ENCODE measurements around the gene TESK2. TPM values are rescaled to one million over a fixed set of nuclear protein-coding genes. Genes with fewer than 3 reads are reported as not detected.
"Not testable (repeated sequence)": the region's sequence is repeated elsewhere in the genome, so short reads cannot be mapped to it uniquely, and the experiment has no call there.

TESK2 gene
- total and polyA plus RNA-seq, 2 experiments from 2014 or later, result 1.1 to 1.5 TPM

DNA sequence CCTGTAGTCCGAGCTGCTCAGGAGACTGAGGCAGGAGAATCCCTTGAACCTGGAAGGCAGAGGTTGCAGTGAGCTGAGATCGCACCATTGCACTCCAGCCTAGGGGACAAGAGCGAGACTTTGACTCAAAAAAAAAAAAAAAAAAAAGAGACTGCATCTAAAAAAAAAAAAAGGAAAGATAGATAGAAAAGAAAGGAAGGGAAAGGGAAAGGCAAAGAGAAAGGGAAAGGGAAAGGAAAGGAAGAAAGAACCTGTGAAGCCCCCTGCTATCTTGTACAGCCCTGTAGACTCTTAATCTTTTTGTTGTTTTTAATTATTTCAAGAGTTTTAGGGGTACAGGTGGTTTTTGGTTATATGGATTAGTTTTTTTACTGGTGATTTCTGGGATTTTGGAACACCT is 104.7 kb downstream of the TESK2 start:
- Histone ChIP-seq H3F3A (ENCODE audit: insufficient read depth) (no peaks in the 10 kb centered on the region), H3K27ac (no peak overlapping the region), H3K36me3 (ENCODE audit: low read depth) (no peaks in the 10 kb centered on the region), H3K27me3 (replicated peaks; ENCODE audit: insufficient read depth) (no peaks in the 10 kb centered on the region), H3K4me1 (ENCODE audit: insufficient read depth) (no peaks in the 10 kb centered on the region), H3K79me2 (ENCODE audit: insufficient read depth) (no peaks in the 10 kb centered on the region), H3K9me2 (ENCODE audit: insufficient read depth) (no peaks in the 10 kb centered on the region), H3K4me3 (no peak overlapping the region), H2AFZ (no peak overlapping the region), H3K9me3 (ENCODE audit: low read depth) (no peaks in the 10 kb centered on the region), H3K9ac (no peak overlapping the region), H4K20me1 (ENCODE audit: insufficient read depth) (no peaks in the 10 kb centered on the region), H3K4me2 (ENCODE audit: unreplicated experiment) (no peak overlapping the region)
- in situ Hi-C loops (cut with MboI), result no loop called here
- TF ChIP-seq EZH2 (IDR thresholded peaks at IDR 0.05; ENCODE audit: insufficient read depth, poor library complexity, severe bottlenecking) (no peak), EZH2phosphoT487 (IDR thresholded peaks at IDR 0.05; ENCODE audit: insufficient read depth, low read depth) (no peak)
- WGBS, 2 experiments (ENCODE audit: low coverage in 1 of 2, low lambda C conversion rate in 2 of 2, missing lambda C conversion rate in 2 of 2), result 73 to 98% methylated on average over 3 of the region's 3 CpGs
- DNase-seq, result no peak

DNA sequence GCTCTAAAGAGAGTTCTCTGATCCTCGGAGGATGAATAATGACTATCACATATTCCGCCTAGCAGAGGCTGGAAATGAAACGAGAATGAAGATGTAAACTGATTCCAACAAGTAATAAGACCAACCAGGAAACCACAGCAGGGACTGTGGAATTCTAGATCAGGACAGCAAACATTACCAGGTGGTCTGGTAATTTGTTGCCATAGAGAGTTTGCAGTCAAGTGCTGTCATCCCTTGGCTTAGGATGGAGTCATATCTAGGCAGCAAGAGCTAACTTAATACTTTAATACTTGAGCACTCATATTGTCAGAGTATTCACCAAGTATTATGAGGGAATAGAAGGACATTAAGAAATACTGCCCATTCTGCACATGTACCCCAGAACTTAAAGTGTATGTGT is 105.7 kb downstream of the TESK2 start:
- no peak for TF ChIP-seq EZH2phosphoT487 (IDR thresholded peaks at IDR 0.05; ENCODE audit: insufficient read depth, low read depth)
- no peak for TF ChIP-seq EZH2 (IDR thresholded peaks at IDR 0.05; ENCODE audit: insufficient read depth, poor library complexity, severe bottlenecking)
- Histone ChIP-seq H4K20me1 (ENCODE audit: insufficient read depth) (no peaks in the 10 kb centered on the region), H3K9me3 (ENCODE audit: low read depth) (no peaks in the 10 kb centered on the region), H3K79me2 (ENCODE audit: insufficient read depth) (no peaks in the 10 kb centered on the region), H3K9ac (no peak overlapping the region), H3K4me2 (ENCODE audit: unreplicated experiment) (no peak overlapping the region), H3K36me3 (ENCODE audit: low read depth) (no peaks in the 10 kb centered on the region), H2AFZ (no peak overlapping the region), H3K9me2 (ENCODE audit: insufficient read depth) (no peaks in the 10 kb centered on the region), H3K4me3 (no peak overlapping the region), H3K27me3 (replicated peaks; ENCODE audit: insufficient read depth) (no peaks in the 10 kb centered on the region), H3K27ac (no peak overlapping the region), H3K4me1 (ENCODE audit: insufficient read depth) (no peaks in the 10 kb centered on the region), H3F3A (ENCODE audit: insufficient read depth) (no peaks in the 10 kb centered on the region)
- DNase-seq, result no peak
- in situ Hi-C loops (cut with MboI), result no loop called here
- 73 to 88% methylated on average over 3 of the region's 3 CpGs for WGBS, 2 experiments (ENCODE audit: low coverage in 1 of 2, low lambda C conversion rate in 2 of 2, missing lambda C conversion rate in 2 of 2)

DNA sequence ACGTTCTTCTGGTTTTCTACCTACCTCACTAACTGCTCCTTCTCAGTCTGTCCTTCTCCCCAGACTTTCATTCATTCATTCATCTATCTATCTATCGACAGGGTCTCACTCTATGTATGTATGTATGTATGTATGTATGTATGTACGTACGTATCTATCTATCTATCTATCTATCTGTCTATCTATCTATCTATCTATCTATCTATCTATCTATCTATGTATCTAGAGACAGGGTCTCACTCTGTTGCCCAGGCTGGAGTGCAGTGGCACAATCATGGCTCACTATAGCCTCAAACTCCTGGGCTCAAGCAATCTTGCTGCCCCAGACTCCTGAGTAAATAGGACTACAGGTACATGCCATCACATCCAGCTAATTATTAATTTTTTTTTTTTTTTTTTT is 106.8 kb downstream of the TESK2 start:
- H2AFZ ChIP-seq; H3K4me3 ChIP-seq; H3K9me2 ChIP-seq (ENCODE audit: insufficient read depth); H3F3A ChIP-seq (ENCODE audit: insufficient read depth); H3K9me3 ChIP-seq (ENCODE audit: low read depth); H4K20me1 ChIP-seq (ENCODE audit: insufficient read depth); H3K4me1 ChIP-seq (ENCODE audit: insufficient read depth); in situ Hi-C loops (cut with MboI); H3K27ac ChIP-seq; DNase-seq; H3K4me2 ChIP-seq (ENCODE audit: unreplicated experiment); H3K79me2 ChIP-seq (ENCODE audit: insufficient read depth); H3K9ac ChIP-seq; H3K36me3 ChIP-seq (ENCODE audit: low read depth); H3K27me3 ChIP-seq (replicated peaks; ENCODE audit: insufficient read depth): not testable (repeated sequence)
- WGBS, 2 experiments (ENCODE audit: low coverage in 1 of 2, low lambda C conversion rate in 2 of 2, missing lambda C conversion rate in 2 of 2), result 70 to 86% methylated on average over 4 of the region's 4 CpGs

DNA sequence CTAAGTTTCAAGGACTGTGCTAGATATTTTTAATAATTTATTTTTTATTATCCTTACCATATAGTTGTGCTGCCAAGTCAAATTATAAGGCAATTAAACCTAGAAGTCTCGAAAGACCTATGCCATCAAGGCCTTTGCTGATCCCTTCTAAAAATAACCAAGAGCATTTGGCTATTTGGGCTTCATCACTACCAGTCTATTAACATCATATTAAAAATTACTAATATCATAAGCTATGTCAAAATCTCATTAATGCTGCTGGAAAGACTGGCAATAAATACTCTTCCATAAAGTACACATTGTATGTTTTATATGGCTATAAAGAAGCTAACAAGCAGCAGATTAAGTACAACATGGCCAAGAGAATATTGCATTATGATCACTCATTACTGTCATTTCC is 107.8 kb downstream of the TESK2 start:
- no peak overlapping the region for H3K4me2 ChIP-seq (ENCODE audit: unreplicated experiment)
- no peak overlapping the region for H2AFZ ChIP-seq
- no peaks in the 10 kb centered on the region for H3K79me2 ChIP-seq (ENCODE audit: insufficient read depth)
- H3K36me3 ChIP-seq (ENCODE audit: low read depth), result no peaks in the 10 kb centered on the region
- no peak for DNase-seq
- no peak overlapping the region for H3K4me3 ChIP-seq
- WGBS, 2 experiments (ENCODE audit: low coverage in 1 of 2, low lambda C conversion rate in 2 of 2, missing lambda C conversion rate in 2 of 2), result 31 to 39% methylated on average over 1 of the region's 1 CpG
- in situ Hi-C loops (cut with MboI), result no loop called here
- no peak for TF ChIP-seq EZH2phosphoT487 (IDR thresholded peaks at IDR 0.05; ENCODE audit: insufficient read depth, low read depth)
- TF ChIP-seq EZH2 (IDR thresholded peaks at IDR 0.05; ENCODE audit: insufficient read depth, poor library complexity, severe bottlenecking), result no peak
- H3K9ac ChIP-seq, result no peak overlapping the region
- H3K9me2 ChIP-seq (ENCODE audit: insufficient read depth), result no peaks in the 10 kb centered on the region
- no peaks in the 10 kb centered on the region for H3F3A ChIP-seq (ENCODE audit: insufficient read depth)
- no peaks in the 10 kb centered on the region for H4K20me1 ChIP-seq (ENCODE audit: insufficient read depth)
- H3K27ac ChIP-seq, result no peak overlapping the region
- H3K27me3 ChIP-seq (replicated peaks; ENCODE audit: insufficient read depth), result no peaks in the 10 kb centered on the region
- H3K9me3 ChIP-seq (ENCODE audit: low read depth), result no peaks in the 10 kb centered on the region
- no peaks in the 10 kb centered on the region for H3K4me1 ChIP-seq (ENCODE audit: insufficient read depth)

DNA sequence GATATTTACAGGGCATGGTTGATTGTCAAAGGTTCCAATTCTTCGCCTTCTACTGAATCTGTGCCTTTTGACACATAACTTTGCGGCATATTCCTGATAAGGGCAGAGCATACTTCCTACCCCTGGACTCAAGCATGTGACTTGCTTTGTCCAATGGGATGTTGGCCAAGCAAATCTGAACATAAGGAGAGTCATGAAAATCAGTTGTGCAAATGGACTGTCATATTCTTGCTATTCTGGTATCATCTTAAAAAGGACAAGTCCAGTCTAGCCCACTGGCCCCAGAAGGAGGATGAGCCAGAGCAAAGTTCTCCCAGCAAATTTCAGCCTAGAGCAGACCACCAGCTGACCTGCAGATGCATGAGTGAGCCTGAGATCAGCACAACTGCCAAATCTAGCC is 109.7 kb downstream of the TESK2 start:
- TF ChIP-seq EZH2phosphoT487 (IDR thresholded peaks at IDR 0.05; ENCODE audit: insufficient read depth, low read depth) (no peak), EZH2 (IDR thresholded peaks at IDR 0.05; ENCODE audit: insufficient read depth, poor library complexity, severe bottlenecking) (no peak)
- H3K9ac ChIP-seq, result no peak overlapping the region
- no peak for DNase-seq
- H3K9me2 ChIP-seq (ENCODE audit: insufficient read depth), result no peaks in the 10 kb centered on the region
- in situ Hi-C loops (cut with MboI), result no loop called here
- H4K20me1 ChIP-seq (ENCODE audit: insufficient read depth), result no peaks in the 10 kb centered on the region
- no peaks in the 10 kb centered on the region for H3K4me1 ChIP-seq (ENCODE audit: insufficient read depth)
- H3K36me3 ChIP-seq (ENCODE audit: low read depth), result no peaks in the 10 kb centered on the region
- H3K4me3 ChIP-seq, result no peak overlapping the region
- H3K27ac ChIP-seq, result no peak overlapping the region
- no peak overlapping the region for H3K4me2 ChIP-seq (ENCODE audit: unreplicated experiment)
- H3K9me3 ChIP-seq (ENCODE audit: low read depth), result no peaks in the 10 kb centered on the region
- WGBS, 2 experiments (ENCODE audit: low coverage in 1 of 2, low lambda C conversion rate in 2 of 2, missing lambda C conversion rate in 2 of 2), result 93 to 96% methylated on average over 2 of the region's 2 CpGs
- H3K27me3 ChIP-seq (replicated peaks; ENCODE audit: insufficient read depth), result no peaks in the 10 kb centered on the region
- H3K79me2 ChIP-seq (ENCODE audit: insufficient read depth), result no peaks in the 10 kb centered on the region
- no peaks in the 10 kb centered on the region for H3F3A ChIP-seq (ENCODE audit: insufficient read depth)
- H2AFZ ChIP-seq, result no peak overlapping the region

All from GM23248 (cell line).